Measurements from ENCODE around the gene TOX3.

The TOX3 gene

GRCh38 chr16:52526830-52527229, 20.1 kb downstream of the TOX3 start:
- CTCF ChIA-PET: interaction anchor here (0.6 to 0.7 kb wide), 2 partner anchors 8 to 25 kb away, joined by 3 to 5 read pairs; no protein-coding TSS in a partner anchor

GRCh38 chr16:52526116-52526828, 20.7 kb downstream of the TOX3 start:
- H3K4me3 ChIP-seq (ENCODE audit: low read depth, low read length): no peak overlapping the region
- H3K36me3 ChIP-seq (ENCODE audit: control insufficient read depth in 2 of 2, insufficient read depth in 1 of 2, low read length in 2 of 2): no peaks in the 10 kb centered on the region
- no peaks in the 10 kb centered on the region for H3K9me3 ChIP-seq (ENCODE audit: control insufficient read depth, insufficient read depth, low read depth, low read length)
- no peaks in the 10 kb centered on the region for H3K4me1 ChIP-seq (ENCODE audit: control insufficient read depth, insufficient read depth, low read length)
- H3K27ac ChIP-seq (ENCODE audit: extremely low read depth, low read depth, low read length): no peak overlapping the region
- no peak for TF ChIP-seq ZNF585B (tag by site-specific recombination; IDR thresholded peaks at IDR 0.05)
- TF ChIP-seq, protein P1, sequence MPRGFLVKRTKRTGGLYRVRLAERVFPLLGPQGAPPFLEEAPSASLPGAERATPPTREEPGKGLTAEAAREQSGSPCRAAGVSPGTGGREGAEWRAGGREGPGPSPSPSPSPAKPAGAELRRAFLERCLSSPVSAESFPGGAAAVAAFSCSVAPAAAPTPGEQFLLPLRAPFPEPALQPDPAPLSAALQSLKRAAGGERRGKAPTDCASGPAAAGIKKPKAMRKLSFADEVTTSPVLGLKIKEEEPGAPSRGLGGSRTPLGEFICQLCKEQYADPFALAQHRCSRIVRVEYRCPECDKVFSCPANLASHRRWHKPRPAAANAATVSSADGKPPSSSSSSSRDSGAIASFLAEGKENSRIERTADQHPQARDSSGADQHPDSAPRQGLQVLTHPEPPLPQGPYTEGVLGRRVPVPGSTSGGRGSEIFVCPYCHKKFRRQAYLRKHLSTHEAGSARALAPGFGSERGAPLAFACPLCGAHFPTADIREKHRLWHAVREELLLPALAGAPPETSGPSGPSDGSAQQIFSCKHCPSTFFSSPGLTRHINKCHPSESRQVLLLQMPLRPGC (tag by site-specific recombination; IDR thresholded peaks at IDR 0.05): no peak
- TF ChIP-seq BCL11B (tag by site-specific recombination; IDR thresholded peaks at IDR 0.05; ENCODE audit: low read depth): no peak
- no peak for TF ChIP-seq ZNF596 (tag by site-specific recombination; IDR thresholded peaks at IDR 0.05)
- no peak for TF ChIP-seq KLF10 (tag by site-specific recombination; IDR thresholded peaks at IDR 0.05)
- TF ChIP-seq ZFP37 (tag by site-specific recombination; IDR thresholded peaks at IDR 0.05): no peak
- no peak for TF ChIP-seq ZNF354C (tag by site-specific recombination; IDR thresholded peaks at IDR 0.05; ENCODE audit: borderline replicate concordance, low read depth)
- TF ChIP-seq, protein P2, sequence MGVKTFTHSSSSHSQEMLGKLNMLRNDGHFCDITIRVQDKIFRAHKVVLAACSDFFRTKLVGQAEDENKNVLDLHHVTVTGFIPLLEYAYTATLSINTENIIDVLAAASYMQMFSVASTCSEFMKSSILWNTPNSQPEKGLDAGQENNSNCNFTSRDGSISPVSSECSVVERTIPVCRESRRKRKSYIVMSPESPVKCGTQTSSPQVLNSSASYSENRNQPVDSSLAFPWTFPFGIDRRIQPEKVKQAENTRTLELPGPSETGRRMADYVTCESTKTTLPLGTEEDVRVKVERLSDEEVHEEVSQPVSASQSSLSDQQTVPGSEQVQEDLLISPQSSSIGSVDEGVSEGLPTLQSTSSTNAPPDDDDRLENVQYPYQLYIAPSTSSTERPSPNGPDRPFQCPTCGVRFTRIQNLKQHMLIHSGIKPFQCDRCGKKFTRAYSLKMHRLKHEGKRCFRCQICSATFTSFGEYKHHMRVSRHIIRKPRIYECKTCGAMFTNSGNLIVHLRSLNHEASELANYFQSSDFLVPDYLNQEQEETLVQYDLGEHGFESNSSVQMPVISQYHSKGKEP (tag by site-specific recombination; IDR thresholded peaks at IDR 0.05): no peak
- no peak for TF ChIP-seq ZNF548 (tag by site-specific recombination; IDR thresholded peaks at IDR 0.05)
- no peak for TF ChIP-seq ZNF2 (tag by site-specific recombination; IDR thresholded peaks at IDR 0.05)
- TF ChIP-seq ZEB2 (tag by site-specific recombination; IDR thresholded peaks at IDR 0.05): no peak
- TF ChIP-seq ZNF76 (tag by site-specific recombination; IDR thresholded peaks at IDR 0.05; ENCODE audit: borderline replicate concordance, low read depth): no peak
- ChIA-PET POLR2A (no interaction called here), CTCF (interaction anchor here (0.6 to 0.7 kb wide), 2 partner anchors 9 to 24 kb away, joined by 3 to 5 read pairs; no protein-coding TSS in a partner anchor)

More at GRCh38 chr16:52526830-52527229, 20.1 kb downstream of the TOX3 start:
- POLR2A ChIA-PET: no interaction called here
- TF ChIP-seq ZNF549 (tag by site-specific recombination; IDR thresholded peaks at IDR 0.05): no peak
- no peak for TF ChIP-seq ZNF514 (tag by site-specific recombination; IDR thresholded peaks at IDR 0.05)
- no peak for TF ChIP-seq ZNF596 (tag by site-specific recombination; IDR thresholded peaks at IDR 0.05)
- TF ChIP-seq ZNF223 (tag by site-specific recombination; IDR thresholded peaks at IDR 0.05): no peak
- no peak for TF ChIP-seq ZNF140 (tag by site-specific recombination; IDR thresholded peaks at IDR 0.05)
- TF ChIP-seq ZBTB48 (tag by site-specific recombination; IDR thresholded peaks at IDR 0.05): no peak
- TF ChIP-seq ZNF660 (tag by site-specific recombination; IDR thresholded peaks at IDR 0.05): no peak
- TF ChIP-seq KLF9 (tag by site-specific recombination; IDR thresholded peaks at IDR 0.05; ENCODE audit: low read depth): no peak
- TF ChIP-seq ZNF121 (tag by site-specific recombination; IDR thresholded peaks at IDR 0.05): no peak
- TF ChIP-seq ZBTB1 (tag by site-specific recombination; IDR thresholded peaks at IDR 0.05): no peak
- TF ChIP-seq ZNF423 (tag by site-specific recombination; IDR thresholded peaks at IDR 0.05): no peak
- Histone ChIP-seq H3K4me3 (ENCODE audit: low read depth, low read length) (no peak overlapping the region), H3K4me1 (ENCODE audit: control insufficient read depth, insufficient read depth, low read length) (no peaks in the 10 kb centered on the region), H3K27ac (ENCODE audit: extremely low read depth, low read depth, low read length) (no peak overlapping the region), H3K9me3 (ENCODE audit: control insufficient read depth, insufficient read depth, low read depth, low read length) (no peaks in the 10 kb centered on the region), H3K36me3 (ENCODE audit: control insufficient read depth in 2 of 2, insufficient read depth in 1 of 2, low read length in 2 of 2) (no peaks in the 10 kb centered on the region)

All from HEK293 (cell line).